ENCODE results near the gene KCNQ1.
A peak's percentile ranks its signal among the peaks of the same experiment; 100 is the strongest.

The KCNQ1 gene

DNA sequence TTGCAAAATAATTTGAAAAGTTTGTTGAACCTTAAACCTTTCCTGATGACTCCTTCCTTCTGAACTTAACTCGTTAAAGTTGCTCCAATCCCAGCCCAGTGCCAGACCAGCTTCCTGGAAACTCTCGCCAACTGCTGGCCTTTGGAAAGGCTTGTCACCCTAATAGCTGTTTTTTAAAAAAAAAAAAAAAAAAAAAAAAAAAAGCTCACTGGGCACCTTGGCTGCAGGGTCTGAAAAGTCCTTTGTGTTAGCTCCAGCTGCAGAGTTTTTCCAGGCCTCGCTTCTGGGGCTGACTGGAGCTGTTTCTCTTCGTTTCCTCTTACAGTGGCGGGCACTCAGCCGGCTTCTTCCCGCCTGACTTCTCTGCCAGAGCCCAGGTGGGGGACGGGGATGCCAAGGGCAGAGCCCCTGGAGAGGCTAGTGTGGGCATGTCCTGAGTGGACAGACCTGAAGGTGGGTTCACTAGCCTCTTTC, 229.9 kb downstream of the KCNQ1 start:
- no peak for DNase-seq

DNA sequence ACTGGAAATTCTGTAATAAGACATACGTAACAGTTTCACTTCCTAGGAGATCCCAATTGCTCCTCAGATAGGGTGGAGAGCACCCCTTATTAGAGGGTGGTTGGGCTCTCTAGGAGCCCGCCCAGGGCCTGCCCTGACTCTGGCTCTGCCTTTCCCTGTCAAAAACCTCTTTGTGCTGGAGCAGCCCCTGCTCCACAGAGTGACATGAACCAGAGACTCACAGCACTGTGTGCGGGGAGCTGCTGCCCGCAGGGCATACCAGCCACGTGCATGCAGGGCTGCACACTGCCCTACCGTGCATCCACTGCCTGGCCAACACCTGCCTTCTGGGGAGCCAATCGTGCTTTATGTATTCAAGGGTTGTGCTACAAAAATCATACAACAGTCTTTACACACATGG, 230.7 kb downstream of the KCNQ1 start:
- DNase-seq, result no peak

DNA sequence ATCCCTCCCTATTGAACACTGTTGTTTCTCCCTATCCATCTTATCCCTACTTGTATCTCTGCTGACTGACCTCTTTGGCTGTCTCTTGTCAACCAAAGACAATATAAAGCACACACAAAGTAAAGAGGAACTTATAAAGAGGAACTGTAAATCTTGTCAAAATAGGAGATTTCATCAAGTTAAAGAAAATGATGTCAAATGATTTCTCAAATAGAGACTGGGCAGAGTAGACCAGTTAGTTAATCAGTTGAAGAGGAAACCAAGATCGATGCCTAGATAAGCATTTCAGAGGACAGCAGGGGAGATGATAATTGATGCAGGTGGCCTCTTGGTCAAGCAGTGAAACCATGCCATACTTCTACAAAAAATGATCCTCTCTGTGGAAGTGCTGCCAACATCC, 232.3 kb downstream of the KCNQ1 start:
- peak; percentile 72 to 78 for DNase-seq

DNA sequence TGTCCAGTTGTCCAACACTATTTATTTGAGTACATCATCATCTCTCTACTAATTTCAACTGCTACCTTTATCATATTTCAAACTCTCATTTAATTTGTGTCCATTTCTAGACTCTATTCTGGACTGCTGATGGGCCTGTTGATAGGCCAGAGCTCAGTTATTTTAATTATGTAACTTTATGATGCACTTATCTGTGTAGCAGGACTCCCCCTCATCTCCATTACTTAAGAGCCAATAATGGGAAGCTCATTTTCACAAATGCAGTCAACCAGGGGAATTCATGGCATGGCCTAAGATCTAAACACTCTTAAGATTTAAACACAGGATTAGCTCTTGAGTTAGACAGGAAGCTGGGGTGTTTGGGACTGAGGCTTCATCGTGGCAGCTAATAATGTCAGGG, 233.6 kb downstream of the KCNQ1 start:
- peak in 1 of 2 donors; percentile 43 for DNase-seq

DNA sequence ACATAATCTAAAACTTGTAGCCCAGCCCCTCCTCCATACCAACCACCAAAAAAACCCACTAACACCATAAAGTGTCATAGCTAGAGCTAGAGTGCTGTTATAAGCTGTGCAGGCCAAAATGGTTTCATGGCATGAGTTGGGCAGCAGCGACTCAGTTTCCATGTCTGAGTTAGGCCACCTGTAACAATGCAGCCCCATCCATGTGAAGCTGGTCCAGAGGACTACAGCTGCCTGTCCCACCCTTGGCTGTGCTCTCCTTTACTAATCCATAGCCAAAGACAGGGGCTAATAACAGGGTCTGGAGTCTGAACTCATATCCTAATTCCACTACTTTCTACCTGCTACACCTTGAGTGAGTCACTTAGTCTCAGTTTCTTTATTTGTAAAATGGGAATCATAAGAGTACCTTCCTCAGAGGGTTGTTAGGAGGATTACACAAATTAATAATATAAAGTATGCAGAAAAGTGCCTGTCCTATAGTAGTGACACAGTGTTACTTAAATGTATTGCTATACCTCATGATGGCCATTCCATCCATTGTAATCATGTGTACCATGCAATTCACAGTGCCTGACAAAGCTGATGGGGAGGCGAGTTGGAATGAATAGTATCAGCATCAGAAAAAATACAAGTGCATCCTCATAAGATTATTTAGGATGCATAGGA, 234.3 kb downstream of the KCNQ1 start:
- no peak for DNase-seq

DNA sequence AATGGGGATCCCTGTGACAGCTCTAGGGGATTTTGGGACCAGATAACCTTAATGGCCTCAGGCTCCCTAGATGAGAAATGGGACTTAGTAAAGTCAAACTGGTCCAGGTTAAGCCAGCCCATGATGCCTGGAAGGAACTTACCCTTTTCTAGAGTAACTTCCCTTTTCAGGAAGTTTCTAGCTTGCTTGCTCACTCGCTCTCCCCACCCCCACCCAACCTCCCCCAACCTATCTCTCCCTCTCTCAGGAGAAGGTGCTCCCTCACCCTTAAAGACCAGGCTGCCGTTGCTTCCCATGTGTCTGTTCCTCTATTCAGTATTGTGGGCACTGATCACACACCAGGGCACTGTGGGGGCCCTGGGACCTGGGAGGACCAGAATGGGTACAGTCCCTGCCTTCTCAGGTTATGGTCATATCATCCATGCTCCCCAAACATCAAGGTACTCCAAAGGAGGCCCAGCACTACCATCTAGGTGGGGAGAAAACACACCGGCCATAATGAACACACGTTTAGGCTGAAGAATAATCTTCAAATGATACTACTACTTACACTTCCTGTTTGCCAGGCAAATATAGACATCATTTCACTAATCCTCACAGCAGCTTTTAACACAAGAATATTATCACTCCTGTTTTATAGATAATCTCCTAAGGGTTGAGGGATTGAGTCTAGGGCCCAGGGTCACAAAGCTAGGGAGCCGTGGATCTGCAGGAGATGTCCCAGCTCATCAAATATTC, 236.8 kb downstream of the KCNQ1 start:
- no peak for DNase-seq

DNA sequence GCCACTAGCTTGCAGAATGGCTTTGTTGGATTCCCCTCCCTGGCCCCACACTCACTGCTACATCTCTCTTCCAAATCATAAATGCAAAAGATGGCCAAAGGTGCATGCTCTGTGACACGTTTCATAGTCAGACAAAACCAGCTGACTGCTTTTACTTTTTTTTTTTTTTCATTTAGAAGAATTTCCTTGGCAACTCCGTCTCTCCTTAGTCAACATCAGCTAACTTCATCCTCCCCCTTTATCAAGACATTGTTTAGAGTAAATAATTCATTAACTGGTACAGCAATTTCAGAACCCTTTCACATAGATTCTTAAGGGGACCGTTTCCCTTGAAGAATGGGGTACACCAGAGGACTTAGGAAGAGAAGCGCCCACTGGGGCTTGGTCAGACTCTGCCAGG, 239.0 kb downstream of the KCNQ1 start:
- DNase-seq, result no peak

DNA sequence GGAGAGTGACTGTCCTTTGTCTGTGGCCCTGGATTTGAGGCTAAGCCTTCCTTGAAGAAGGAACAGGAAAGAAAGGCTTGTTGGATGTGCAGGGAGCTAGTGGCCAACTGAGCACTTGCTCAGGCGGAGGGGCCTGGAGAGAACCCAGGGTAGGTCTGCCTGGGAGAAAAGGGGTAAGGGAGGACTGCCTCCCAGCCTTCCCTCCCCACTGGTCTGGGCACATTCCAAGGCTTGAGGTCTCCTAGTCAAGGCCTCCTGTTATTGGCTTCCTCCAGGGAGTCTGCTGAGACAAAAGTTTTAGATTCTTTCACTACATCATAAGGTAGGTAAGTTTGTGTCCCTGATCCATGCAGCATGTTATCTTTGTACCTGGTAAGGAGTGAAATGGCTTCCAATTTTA, 239.8 kb downstream of the KCNQ1 start:
- no peak for DNase-seq

DNA sequence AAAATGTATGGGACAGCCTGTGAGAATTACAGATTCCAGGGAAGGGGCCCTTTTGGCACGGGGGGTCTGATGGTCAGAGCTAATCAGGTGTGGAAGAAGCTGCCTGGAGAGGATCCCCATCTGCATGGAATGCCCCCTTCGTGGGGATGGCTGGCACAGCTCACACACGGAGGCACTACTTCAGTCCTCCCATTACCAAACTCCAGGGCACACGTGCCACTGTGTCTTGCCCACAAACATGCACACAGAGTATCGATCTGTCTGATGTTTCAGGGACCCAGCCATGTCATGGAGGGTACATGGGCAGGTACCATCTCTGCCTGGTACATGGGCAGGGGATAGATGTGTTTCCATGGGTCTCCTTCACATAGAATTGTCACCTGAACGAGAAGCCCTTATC, 240.2 kb downstream of the KCNQ1 start:
- no peak for DNase-seq

DNA sequence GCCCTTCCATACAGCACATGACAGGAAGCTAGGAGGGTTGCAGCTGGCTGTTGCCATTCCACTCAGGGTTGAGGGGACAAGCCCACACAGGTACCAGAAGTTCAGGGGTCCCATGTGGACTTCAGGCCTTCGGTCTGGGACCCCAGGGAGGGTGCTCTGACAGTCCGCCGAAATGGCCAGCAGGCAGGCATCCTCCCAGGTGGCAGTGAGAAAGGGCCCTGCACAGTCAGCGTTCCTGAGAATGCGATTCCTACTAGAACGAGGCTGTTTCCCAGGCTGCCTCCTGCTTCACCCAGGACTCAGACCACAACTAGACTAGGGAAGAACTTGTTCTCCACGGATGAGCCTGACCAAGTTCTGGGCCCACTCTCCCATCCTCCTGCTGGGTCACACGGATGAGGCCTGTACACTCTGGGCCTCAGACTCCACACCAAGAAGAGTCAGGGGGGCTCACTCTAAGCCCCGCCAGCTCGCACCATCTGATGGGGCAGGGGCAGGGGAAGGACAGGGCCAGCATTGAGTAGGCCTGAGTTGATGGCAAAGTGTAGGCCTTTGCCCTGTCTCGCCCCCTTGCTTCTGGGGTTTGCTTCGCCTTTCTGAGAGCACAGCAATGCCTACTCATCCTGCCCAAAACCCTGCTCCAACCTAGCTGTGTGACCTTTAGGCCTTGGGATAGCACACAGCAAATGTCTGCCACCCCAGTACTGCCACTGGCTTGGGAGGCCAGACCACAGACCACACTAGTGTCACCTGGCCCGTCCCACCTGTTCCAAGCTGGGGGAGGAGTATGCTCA, 241.0 kb downstream of the KCNQ1 start:
- no peak for DNase-seq

DNA sequence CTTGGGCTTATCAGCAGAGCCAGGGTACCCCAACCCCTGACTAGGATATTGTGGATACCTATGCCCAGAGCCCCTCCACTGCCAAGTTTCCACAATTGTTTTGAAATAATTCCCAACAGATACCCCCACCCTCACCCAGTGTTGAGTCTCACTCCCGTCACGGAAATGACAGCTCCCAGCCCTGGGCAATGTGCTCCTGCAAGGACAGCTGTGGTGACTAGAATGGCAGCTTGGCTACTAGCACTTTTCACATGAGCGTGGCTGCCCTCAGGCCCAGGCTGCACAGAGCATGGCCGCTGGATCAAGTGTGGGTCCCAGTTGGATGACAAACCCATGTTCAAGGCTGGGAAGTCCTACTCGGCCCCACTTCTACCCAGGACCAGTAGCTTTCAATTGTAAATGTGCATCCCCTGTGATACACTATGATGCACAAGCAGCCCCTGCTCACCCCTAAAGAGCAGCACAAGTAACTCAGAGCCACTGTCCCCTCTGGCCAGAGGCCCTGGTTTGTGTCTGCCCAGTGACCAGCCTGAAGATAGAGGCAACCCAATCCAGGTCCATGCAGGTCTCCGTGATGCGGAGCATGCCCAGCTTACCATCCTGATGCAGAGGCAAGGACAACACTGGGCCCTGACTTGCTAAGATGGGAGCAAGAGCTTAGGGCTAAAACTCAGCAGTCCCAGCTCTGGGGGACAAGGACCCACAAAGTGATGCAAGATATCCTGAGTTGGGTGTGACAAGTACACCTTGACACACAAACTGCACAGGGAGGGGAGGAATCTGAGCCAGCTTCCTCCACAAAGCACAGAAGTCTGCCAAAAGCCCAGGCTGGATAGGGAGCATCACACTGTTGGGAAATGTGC, 241.8 kb downstream of the KCNQ1 start:
- no peak for DNase-seq

DNA sequence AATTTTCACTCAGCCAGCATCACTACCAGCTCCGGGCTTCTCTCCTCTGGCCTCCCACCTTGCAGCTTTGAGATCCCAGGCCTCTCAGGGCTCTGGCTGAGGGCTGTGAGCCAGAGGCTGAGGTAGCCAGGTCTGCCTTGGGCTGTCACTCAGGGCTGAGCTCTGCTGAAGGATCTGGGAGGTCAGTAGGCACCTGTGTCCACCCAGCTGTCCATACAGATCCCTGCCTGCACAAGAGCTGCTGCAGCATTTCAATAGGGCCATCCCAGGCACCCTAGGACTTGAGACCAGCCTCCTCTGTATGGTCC, 242.4 kb downstream of the KCNQ1 start:
- DNase-seq, result no peak

DNA sequence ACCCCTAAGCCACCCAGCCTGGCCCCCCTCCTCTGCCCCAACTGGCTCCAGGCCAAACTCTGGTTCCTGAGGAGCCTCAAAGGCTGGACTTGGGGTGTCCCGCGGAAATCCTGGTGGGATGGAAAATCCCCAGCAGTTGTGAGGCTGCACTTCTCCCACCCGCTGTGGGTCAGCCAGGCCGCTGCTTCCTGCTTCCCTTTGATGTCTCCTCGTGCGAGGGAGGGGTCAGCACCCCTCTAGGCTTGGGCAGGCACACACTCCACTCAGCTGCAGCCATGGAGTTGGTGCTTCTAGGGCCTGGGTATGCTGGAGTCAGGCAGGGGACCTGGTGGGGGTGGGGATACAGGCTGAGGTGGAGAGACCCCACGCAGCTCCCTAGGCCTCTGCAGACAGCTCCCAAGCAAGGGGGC, 243.0 kb downstream of the KCNQ1 start:
- DNase-seq, result no peak

DNA sequence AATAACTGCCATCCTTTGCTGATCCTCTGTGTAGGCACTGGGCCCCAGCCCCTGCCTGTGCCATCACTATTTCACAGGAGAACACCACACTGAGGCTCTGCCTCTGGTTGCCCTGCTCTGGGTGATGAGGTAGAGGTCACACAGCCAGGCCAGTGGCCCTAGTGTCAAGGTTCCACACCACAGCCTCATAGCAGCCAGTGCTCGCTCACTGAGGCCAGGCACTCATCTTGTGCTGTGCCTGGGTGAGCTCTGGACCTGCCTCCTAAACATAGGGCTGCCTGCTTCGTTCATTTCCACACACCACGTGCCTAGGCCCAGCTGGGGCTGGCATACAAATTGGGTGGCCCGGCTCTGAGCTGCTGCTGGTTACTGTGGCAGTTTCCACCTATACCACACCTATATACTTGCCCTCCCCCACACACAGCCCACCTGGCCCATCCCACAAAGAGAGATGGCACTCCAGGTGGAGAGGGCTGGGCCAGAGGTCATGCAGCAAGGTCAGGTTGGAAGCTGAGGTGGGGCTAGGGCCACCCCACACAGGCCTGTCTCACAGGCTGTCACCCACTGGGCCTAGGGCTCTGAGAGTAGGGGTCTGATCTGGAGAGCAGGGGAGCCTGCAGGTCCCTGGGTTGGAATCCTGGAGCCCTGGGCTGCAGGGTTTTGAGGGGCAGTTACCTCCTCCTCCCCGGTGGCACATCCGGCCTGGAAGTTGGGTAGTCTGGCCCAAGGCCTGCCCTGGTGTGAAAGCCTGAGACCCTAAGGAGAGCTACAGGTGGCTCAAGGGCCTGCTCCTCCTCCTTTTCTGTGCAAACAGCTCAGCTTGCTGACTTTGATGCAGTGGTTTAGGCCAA, 243.8 kb downstream of the KCNQ1 start:
- no peak for DNase-seq

DNA sequence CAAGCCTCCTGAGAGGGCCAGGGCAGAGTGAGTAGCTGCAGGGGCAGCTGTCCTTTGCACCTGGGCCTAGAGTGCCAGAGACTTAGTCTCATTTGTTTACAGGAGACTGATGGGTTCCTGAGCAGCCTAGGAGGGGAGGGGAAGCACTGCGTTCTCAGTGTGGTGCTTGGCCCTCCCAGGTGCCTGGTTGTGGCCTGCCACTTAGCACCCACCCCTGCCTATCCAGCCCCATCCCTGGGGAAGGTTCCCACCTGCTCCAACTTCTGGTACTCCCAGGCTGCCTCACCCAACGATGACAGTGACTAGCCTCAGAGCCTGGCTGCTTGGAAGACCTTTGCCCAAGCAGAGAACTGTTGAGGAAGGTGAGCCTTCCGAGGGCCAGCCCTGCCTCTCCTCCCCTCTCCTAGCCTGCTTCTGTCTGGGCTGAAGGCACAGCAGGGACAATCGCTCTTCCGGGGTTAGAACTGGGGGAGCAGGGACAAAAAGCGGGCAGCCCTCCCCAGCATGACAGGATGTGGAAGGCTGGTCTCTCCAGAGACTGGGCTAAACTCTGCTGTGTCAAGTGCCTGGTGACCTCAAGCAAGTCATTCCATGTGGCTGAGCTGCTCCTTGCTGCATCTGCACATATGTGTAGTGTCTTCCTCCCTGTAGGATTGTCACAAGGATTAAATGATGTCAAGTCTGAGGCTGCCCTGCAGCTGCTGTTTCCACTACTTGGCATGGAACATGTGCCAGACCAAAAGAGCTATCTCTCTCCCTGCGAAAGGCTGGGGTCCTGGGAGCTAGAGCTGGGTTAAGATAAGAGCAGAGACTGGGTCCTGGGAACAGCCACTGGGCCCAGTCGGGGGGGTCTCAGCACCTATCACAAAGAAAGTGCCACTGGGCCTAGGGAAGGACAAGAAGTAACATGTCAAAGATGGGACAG, 245.1 kb downstream of the KCNQ1 start:
- DNase-seq, result no peak

DNA sequence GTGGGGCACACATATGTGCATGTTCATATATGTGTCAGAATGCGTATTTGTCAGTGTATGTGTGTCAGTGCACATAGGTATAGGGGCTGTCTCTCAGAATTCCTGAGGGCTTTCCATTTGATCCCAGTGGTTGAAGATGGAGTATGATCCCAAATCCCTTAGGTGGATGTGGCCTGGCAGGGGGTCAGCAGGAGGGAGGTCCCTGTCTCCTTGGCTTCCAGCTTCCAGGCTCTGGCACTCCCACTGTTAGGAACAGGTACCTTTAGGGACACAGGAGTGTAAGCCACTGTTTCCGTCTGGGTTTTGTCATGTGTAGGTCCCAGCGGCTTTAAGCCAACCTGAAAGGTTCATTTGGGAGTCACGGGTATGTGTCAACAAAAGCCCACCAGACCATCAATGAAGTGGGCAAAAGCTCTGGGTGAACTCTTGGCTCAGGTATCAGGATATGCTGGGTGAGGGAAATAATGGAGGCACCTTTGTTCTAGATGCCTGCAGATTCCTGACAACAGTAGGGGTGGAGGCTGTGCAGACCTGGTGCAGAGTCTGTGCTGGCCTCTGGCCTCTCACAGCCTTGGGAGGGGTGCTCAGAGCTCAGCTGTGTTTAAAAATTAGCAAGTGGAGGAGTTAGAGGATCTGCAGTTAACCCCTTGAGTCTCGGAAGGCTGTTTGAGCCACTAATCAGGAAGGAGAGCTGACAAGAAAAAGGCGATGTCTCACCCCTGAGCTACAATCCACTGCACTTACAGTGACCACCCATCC, 246.0 kb downstream of the KCNQ1 start:
- DNase-seq, result no peak

DNA sequence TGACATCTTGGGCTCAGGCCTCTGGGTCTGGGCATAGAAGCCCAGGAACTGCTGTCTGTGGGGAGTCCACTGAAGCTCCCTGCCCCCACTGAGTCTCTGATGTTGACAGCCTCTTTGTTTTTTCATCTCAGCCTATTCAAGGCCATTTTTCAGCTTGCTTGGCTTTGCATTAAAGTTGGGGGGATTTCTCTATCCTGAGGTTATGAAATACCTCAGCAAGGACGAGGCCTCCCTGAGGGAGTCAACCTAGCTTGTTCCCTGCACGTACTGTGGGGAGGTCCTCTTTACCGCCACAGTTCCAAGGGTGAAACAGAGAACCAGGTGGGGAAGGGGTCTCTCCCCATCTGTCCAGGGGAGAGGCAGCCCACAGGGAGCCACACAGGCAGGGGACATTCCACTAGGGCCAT, 246.6 kb downstream of the KCNQ1 start:
- DNase-seq, result no peak

DNA sequence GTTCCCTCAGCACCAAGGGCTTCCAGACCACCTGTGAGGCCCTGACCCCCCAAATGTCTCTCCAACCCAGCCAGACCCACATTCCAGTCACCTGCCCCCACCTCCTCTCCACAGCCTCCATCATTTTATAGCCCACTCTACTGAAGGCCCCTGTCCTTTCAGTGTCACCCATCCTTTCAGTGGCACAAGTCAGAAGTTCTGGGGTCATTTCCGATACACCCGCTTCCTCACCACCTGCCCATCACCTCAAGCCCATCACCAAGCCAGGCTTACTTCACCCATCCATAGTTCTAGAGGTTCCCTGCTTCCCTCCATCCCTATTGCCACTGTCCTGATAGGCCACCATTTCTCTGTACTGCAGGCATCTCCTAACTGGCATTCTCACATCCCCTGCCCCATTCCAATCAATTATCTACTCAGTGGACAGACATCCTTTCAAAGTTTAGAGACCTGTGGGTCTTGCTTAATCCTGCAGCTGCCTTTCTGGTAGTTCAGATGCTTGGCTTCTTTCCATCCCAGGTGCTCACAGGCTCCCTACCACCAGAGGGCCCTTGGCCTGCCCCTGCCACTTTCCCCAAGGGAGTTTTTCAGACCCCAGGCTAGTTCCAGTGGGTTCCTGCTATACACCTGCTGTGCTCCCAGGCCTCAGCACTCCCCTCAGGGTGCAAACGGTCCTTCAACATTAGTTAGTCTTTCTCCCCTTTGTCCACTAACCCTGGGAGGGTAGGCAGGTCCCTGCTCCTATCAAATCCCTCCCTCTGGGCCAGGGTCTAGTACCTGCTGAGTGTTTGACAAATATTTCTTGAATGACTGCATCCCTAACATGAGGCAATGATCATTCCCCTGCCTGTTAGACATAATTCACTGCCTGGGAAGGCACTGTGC, 247.4 kb downstream of the KCNQ1 start:
- no peak for DNase-seq

Data from inflammatory macrophage treated with lipopolysaccharide for 1 hour (primary cell).